ENCODE results near the gene COL4A2.

COL4A2 gene

DNA sequence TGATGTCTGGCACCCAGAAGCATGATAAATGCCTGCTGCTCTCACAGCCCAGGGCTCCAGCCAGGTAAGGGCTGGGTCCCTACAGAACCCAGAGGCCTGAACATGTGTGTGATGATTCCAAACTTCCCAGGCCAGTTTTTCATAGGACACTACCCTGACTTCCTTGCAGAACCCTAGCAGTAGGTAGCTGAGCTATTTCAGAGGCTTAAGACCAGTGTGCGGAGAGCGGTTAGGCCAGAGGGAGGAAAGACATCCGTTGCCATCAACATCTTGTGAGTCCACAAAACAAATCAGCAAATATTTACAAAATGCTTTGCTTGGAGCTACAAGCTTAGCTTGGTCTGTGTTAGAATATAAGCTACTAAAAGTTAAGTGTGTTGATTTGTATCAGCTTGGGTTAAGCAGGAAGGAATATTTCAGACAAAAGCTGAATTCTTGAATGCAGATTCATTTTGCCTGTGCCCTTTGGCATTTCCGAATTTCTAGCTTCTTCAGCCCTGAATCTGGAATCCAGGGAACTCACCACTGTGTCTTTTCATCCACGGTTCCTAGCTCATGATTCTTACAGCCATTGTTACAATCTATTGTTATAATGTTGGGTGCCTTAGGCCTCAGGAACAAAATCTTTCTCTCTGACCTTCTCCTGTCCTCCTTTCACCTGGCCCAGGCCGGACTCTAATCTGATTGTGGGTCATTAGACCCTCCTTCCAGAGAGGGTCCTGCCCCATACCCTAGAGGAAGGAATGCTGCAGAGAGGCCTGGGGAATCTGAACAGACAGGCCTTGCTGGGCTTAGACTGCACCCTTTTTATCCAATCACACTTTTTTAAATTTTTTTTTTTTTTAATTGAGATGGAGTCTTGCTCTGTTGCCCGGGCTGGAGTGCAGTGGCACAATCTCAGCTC, 242.1 kb downstream of the COL4A2 start:
- DNase-seq = no peak

DNA sequence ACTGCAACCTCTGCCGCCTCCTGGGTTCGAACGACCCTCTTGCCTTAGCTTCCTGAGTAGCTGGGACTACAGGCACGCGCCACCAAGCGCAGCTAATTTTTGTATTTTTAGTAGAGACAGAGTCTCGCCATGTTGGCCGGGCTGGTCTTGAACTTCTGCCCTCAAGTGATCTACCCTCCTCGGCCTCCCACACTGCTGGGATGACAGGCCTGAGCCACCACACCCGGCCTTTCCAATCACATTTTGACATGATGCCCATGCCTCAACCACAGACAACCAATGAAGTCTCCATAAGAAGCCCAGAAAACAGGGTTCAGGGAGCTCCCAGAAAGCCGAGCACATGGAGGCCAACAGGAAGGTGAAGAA, 242.7 kb downstream of the COL4A2 start:
- no peak for DNase-seq

DNA sequence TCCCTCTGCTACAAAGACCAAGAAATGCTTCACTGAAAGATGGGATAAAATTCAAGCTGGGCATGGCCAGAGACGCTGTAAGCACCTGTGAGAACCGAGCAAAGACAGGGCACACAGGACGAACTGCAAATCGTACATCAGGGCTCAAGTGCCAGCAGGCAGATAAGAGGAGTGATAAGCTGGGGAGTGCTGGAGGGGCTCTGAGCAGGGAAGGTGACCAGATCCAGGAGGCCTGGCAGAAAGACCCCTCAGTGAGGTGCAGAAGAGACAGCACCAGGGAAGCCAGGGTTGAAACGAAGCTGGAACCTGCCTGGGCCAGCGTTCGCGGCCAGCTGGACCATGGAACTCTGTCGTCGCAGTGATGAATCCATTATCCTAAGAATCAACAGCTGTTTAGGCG, 244.2 kb downstream of the COL4A2 start:
- no peak for DNase-seq

DNA sequence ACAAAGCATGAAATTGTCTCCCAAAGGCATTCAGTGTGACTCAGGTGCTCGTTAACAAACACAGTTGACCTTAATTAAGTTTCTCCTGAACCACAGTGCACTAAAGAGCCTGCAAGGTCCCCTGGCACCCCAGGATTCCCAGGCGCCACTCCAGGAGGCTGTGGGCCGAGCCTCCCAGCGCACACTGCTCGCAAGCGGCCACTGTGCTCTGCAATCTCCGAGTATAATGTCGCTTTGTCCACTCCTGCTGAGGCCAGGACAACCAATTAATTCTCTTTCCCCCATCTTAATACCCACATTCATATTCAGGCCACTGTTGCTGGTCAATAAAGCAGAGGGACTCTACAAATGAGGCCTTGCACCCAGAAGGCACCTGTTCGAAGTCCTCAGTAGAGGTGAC, 245.7 kb downstream of the COL4A2 start:
- DNase-seq = no peak

DNA sequence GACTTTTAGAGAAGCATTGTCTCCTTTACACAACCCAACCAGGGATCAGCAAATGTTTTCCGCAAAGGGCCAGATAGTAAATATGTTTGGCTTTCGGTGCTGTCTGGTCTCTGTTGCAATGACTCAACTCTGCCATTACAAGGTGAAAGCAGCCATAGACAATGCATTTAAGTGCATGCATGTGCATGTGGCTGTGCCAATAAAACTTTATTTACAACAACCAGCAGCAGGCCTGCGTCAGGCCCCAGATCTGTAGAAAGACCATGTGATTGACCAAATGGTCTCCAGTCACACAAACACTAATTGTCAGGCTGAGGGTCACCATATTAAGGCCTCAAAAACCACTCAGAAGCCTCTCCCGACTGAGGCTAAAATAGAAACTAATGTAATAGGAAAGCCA, 246.3 kb downstream of the COL4A2 start:
- DNase-seq = no peak

DNA sequence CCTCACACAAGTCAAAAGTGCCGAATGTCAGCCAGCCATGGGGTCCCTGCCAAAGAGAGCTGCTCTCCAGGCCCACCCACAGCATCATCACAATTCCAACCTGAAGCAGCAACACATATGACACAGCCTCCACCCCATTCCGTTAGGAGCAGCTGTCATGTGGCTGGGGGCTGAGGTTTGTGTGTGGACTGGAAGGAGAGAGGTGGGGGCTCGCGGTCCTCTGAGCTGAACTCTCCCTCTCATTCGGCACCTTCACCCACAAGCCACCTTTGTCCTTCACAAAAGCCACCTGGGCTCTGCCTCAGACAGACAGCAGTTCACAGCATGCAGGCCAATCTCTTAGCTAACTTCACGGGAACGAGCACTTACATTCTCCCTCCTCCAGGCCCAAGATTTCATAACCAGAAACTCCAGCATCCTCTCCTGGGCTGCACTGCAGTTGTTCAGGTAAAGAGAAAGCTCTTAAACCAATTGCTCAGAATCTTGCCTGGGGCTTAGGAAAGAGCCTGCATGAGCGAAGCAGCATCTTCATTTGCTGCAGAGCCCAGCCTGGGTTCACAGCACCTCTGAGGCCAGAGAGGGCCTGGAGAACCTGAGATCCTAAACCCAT, 247.2 kb downstream of the COL4A2 start:
- DNase-seq = no peak

DNA sequence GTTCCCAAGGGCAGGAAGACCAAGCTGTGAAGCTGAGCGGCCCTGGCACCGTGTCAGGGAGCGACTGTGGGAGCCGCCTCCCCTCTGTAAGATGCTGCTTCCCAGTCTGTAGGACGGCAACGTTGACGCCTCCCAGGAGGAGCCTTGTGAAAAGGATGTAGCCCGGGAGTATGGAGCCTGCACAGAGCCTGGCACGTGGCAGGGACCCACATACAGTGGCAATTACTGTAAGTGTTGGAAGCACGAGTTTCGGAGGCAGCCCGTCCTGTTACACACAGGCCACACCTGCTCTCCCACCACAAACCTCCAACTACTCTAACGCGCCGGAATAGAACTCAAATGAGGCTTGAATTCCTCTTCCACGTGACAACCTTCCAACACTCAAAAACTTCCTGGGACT, 247.9 kb downstream of the COL4A2 start:
- DNase-seq = no peak

DNA sequence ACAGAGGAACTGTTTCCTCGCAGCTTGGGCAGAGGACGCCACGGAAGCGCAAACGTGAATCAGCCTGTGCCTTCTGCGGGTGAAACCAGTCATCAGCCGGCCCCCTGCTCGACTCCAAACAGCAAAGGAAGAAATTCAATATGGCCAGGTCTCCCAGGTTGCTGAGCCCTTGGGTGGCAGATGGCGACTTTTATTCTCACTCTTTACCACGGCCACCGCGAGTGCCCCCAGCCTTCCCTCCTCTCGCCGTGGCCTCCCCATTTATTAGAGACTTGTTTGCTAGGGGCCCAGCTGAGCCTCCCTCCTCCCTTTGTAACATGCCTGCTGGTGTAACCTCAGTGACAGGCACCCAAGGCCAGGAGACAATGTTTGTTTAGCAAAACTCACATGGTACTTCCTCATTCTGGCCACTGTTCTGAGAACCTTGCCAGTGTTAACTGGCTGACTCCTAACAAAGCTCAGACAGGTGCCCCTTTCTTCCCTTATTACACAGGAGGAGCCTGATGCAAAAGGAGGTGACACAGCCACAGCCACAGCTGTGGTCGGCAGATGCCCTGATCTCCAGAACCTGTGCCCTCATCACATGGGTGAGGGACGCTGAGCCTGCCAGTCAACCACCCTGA, 248.6 kb downstream of the COL4A2 start:
- DNase-seq = no peak

DNA sequence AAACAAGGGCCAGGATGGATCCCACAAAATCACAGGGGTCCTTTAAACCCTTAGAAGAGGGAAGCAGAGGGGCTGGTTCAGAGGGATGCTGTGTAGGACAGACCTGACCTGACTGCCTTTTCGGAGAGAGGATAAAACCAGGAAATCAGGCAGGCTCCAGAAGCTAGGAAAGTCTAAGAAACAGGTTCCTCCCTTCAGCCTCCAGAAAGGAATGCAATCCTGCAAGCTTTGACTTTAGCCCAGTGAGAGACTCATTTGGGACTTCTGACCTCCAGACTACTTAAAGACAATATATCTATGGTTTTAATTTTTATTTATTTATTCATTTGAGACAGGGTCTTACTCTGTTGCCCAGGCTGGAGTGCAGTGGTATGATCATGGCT, 249.1 kb downstream of the COL4A2 start:
- DNase-seq = no peak

DNA sequence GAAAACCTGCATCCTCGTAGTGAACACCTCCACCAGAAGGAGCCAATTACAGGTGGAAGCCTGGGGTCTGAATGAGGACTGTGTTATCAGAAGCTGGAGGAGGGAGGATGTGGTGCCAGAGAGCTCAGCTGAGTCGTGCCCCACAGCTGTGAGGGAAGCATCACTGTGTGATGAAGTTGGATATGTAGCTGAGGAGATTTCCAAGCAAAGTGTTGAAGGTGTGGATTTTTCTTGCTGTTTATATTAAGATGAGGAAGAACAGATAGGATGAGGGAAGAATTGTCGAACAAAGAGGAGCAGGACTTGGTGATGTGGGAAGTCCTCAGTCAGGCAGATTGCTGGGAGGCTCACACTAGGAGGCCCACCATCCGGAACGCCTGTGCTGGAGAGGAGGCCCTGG, 250.0 kb downstream of the COL4A2 start:
- DNase-seq = no peak

DNA sequence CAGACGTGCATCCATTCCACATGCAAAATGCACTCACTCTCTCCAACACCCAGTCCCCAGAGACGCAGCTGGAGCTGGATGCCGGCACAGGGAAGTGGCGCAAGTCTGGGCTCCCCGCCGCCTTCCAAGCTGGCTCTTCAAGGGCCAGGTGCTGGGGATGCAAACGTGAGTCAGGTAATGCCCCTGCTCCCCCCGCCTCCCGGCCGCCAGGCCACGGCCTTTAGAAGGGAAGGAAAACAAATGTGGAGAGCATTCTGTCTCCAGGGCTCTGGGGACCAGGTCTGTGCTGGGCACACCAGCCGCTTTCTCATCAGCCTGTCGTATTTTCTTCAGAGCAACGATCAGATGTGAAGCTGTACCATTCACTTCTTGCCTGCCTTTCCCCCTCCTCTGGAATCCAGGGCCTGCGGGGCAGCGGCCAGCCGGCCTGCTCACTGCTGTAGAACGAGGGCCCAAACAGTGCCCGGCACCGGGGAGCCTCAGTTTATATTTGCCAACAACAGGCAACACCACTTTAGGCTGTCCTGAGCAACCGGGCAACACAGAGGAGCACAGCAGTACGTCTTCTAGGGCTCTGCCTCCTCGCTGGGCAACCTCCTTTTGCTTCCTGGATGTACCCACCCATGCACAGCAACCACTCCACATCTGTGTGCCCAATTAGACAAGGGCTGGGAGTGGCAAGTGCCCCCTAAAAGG, 250.7 kb downstream of the COL4A2 start:
- no peak for DNase-seq

DNA sequence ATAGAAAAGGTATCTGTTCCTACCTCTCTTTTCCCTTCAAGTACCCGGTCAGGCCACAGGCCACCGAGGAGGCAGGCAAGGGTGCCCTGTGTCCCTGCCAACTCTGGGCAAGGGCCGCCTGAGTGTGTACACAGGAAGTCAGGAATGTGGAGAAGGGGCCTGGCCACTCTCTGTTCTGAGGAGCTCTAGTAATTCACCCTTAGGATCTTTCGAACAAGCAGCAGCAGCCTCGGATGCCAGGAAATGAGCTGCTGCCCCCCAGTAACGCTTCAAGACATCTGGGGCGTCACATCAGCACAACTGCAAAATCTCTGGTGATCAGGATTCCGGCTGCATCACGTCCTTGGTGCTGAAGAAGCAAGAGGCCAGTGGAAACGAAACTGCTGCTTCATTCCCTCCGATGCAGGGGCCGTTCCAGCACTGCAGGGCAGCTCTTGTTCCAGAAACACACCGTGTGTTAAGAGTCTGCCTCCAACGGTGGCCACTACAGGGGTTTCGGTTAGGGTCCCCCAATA, 252.4 kb downstream of the COL4A2 start:
- no peak for DNase-seq

DNA sequence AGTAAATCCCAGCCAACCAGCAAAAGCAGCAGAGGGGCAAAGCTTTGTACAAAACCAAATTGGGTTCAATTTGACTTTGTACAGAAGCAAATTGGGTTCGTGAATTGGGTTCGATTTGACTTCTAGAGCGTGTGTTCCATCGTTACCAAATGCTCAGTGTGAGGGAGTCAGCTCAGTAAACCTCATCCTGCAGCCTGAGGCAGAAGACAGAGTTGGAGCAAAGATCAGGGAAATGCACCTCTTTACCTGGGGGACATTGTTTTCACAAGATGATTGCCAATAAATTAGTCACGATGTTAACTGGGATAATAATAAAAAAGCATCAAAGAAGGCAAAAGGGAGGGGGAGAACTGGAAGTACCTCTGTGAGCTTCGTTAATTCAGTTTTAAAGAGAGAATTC, 252.9 kb downstream of the COL4A2 start:
- DNase-seq = no peak

DNA sequence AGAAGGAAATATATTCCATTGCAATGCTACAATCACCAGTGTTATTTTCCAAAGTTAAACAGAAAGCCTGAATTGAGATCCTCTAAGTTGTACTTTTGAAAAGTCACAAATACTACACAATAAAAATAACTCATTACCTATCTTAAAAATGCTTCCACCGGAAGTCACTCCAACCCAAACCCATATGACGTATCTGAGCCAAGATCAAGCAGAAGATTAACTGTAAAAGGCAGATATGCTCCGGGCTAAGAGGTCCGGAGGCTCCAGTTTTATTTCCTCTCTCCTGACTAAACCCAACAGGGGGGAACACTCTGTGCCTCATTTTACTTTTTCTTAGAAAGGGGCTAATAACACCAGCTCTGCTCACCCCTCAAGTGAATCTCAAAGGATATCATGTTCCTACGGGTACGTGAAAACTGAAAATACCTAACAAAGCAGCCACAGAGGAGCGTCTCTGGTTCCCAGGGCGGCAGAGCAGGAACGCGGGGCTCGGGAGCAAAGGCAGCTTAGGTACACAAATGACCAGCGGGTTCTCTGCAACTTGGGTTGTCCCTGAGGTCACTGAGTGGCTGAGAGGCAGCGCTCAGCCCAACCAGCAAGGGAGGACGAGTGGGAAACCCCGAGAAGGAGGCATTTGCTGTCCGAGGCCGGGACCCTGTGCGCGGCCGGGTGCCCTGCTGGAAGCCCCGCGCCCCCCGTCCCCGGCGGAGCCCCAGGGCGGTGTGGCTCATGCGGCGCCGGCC, 253.7 kb downstream of the COL4A2 start:
- no peak for DNase-seq

DNA sequence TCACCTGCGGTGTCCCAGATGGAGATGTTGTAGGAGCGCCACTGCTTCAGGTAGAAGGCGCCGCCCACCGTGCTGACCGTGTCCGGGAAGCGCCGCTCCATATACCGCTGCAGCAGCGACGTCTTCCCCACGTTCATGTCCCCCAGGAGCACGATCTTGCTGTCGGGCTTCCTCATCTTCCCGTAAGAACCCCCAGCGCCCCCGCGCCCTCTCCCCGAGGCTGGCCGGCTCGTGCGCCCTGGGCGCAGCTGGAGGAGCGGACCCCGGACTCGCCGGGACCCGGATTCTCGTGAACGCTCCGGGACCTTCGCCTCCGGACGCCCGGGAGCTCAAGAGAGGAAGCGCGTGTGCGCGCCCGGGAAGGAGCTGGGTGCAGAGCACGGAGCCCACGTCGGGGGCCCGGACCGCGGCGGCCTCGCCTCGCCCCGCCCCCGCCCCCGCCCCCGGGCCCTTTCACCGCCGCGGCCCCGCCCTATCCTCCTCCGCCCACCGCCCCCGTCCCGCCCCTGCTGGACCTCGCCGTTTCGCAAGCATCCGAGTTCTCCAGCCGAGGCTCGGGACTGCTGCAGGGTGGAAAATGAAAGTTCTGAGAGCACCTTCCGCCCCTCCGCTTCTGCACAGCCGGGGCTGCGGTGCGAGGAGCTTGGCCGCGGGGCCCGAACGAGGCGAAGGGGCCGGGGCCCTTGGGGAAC, 254.4 kb downstream of the COL4A2 start, which contains the start of gene RAB20:
RAB20 (minus strand) TSS at position 379 of the 692 bp plus-strand sequence; CDS start at position 176, 203 bp downstream.
- DNase-seq = peak; percentile 24

DNA sequence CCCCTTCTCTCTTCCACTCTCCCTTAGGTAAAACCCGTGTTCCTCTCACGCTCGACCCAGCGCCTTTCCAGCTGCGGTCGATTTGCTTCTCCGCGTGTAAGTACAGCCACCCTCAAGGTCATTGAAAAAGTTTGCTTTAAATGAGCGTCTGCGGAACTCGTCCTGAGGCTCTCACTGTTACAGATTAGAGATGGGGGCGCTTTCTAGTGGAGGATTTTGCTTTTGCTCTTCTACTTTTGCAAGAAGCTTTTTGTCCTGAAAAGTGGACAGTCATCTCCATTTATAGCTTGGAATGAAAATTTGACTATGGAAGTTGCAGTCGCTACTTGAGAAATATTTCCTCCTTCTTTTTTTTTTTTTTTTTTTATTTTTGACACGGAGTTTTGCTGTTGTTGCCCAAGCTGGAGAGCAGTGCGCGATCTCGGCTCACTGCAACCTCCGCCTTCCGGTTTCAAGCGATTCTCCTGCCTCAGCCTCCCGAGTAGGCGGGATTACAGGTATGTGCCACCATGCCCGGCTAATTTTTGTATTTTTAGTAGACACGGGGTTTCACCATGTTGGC, 255.0 kb downstream of the COL4A2 start:
- DNase-seq = no peak
